K562 (cell line): ENCODE results near the gene LRRC71. TPM values are rescaled to one million over a fixed set of nuclear protein-coding genes. Genes with fewer than 3 reads are reported as not detected.

Experiments
- ATF1 ChIP-seq, 2 experiments: fragments of 450-650 bp in 1 of 2; IDR thresholded peaks; 2 replicates each; pipeline ENCODE4 v1.6.1; 2016; ENCODE audit warnings: missing compliant biosample characterization in 1 of 2, missing genetic modification characterization in 1 of 2
- CCNT2 ChIP-seq: IDR thresholded peaks from 2 replicates; pipeline ENCODE4 v1.6.1; 2011; ENCODE audit warnings: borderline replicate concordance, low read depth, mild to moderate bottlenecking, moderate library complexity, mixed read lengths, low read length; ENCODE audit not compliant: insufficient read length; ENCODE audit errors: extremely low read depth
- CHD2 ChIP-seq: IDR thresholded peaks from 2 replicates; pipeline ENCODE4 v1.6.1; 2011; ENCODE audit warnings: low read depth, low read length
- HCFC1 ChIP-seq: IDR thresholded peaks from 2 replicates; pipeline ENCODE4 v1.6.1; 2012; ENCODE audit warnings: low read depth, low read length, improper control_type of control experiment
- HDAC8 ChIP-seq: fragments of 450-650 bp; IDR thresholded peaks from 2 replicates; pipeline ENCODE4 v1.6.1; 2016; ENCODE audit warnings: mild to moderate bottlenecking, missing genetic modification characterization, moderate library complexity, missing compliant biosample characterization
- HES1 ChIP-seq: fragments of 450-650 bp; IDR thresholded peaks from 2 replicates; pipeline ENCODE4 v1.6.1; 2016; ENCODE audit warnings: low read depth, mild to moderate bottlenecking, moderate library complexity
- JUND ChIP-seq, 2 experiments: IDR thresholded peaks; 2 replicates in 1 of 2; 3 replicates in 1 of 2; pipeline ENCODE4 v1.6.1; 2011; ENCODE audit warnings: borderline replicate concordance in 2 of 2, low read depth in 2 of 2, low read length in 2 of 2, improper control_type of control experiment in 1 of 2, missing biosample characterization in 1 of 2, missing genetic modification characterization in 1 of 2, missing genetic modification reagents in 1 of 2
- MNT ChIP-seq, 2 experiments: fragments of 450-650 bp; conservative IDR thresholded peaks; 2 replicates each; pipeline ENCODE4 v1.6.1; 2017; ENCODE audit warnings: mild to moderate bottlenecking in 2 of 2, moderate library complexity in 2 of 2
- NFE2 ChIP-seq: IDR thresholded peaks from 2 replicates; pipeline ENCODE4 v1.6.1; 2014; ENCODE audit warnings: antibody characterized with exemption, low read depth
- PBX2 ChIP-seq, 2 experiments: IDR thresholded peaks in 1 of 2; conservative IDR thresholded peaks in 1 of 2; 2 replicates each; pipeline ENCODE4 v1.6.1; 2016; ENCODE audit warnings: low read depth in 2 of 2, mild to moderate bottlenecking in 1 of 2, missing compliant biosample characterization in 1 of 2, missing genetic modification characterization in 1 of 2, moderate library complexity in 1 of 2
- RAD51 ChIP-seq: fragments of 450-650 bp; IDR thresholded peaks from 2 replicates; pipeline ENCODE4 v1.7.1; 2016; ENCODE audit warnings: low read depth, mild to moderate bottlenecking, borderline replicate concordance
- RCOR1 ChIP-seq, 2 experiments: IDR thresholded peaks; 2 replicates each; pipeline ENCODE4 v1.6.1; 2012; ENCODE audit warnings: low read depth in 2 of 2, low read length in 2 of 2, borderline replicate concordance in 1 of 2, improper control_type of control experiment in 1 of 2
- SP1 ChIP-seq: sonication (generic); formaldehyde crosslinking; IDR thresholded peaks from 2 replicates; pipeline ENCODE4 v1.8.1; 2022; ENCODE audit warnings: mild to moderate bottlenecking, missing genetic modification reagents
- U2AF2 ChIP-seq: fragments of 200-400 bp; formaldehyde crosslinking; optimal IDR thresholded peaks from 2 replicates; pipeline ENCODE3; 2017; ENCODE audit warnings: low read depth, mild to moderate bottlenecking, low read length
- USF1 ChIP-seq: sonication (generic); formaldehyde crosslinking; IDR thresholded peaks from 2 replicates; pipeline ENCODE4 v1.9.0; 2022; ENCODE audit warnings: mild to moderate bottlenecking, missing genetic modification reagents
- ZBTB8A ChIP-seq: fragments of 450-650 bp; IDR thresholded peaks from 2 replicates; pipeline ENCODE4 v1.6.1; 2018; ENCODE audit warnings: mild to moderate bottlenecking, moderate library complexity; ENCODE audit not compliant: partially characterized antibody
- ZMIZ1 ChIP-seq, 2 experiments: fragments of 150-350 bp in 1 of 2; IDR thresholded peaks; 2 replicates each; pipeline ENCODE4 v1.6.1; 2012 to 2016; ENCODE audit warnings: low read depth in 2 of 2, low read length in 2 of 2, mild to moderate bottlenecking in 1 of 2, moderate library complexity in 1 of 2
- polyA plus RNA-seq, 8 experiments: library from polyadenylated mRNA; depleted of rRNA in 4 of 8; stranded (reverse) in 5 of 8; unstranded in 3 of 8; fragments of >200 nt; fragmentation: Nextera tagmentation in 2 of 8; fragmentation: Illumina TruSeq in 1 of 8; extraction: Ambion mirVana in 2 of 8; extraction: Trizol in 1 of 8; gene quantifications; 2 replicates each; pipeline versions ENCODE4 v1.2.1 to v1.2.3, GENCODE V29; 2011 to 2014; ENCODE audit warnings: inconsistent platforms in 1 of 8, missing spikeins in 1 of 8
- total RNA-seq, 7 experiments: library from RNA; depleted of rRNA in 6 of 7; stranded (reverse); fragments of >200 nt in 6 of 7; fragmentation: Illumina TruSeq in 2 of 7; extraction: Trizol in 2 of 7; gene quantifications; 2 replicates each; pipeline versions ENCODE4 v1.2.1 to v1.2.3, GENCODE V29; 2011 to 2021; ENCODE audit warnings: low replicate concordance in 1 of 7

LRRC71 gene
- total and polyA plus RNA-seq, 9 of the 15 experiments (the other 6 are each of a cell fraction or from before 2014, with no cell fraction given) = 0.06 to 1.2 (median 0.51) TPM; not detected in 1

GRCh38 chr1:156963621-156964020 lies 43.2 kb downstream of the LRRC71 start (continued):
- TF ChIP-seq U2AF2 = no peak
- TF ChIP-seq JUND (IDR thresholded peaks at IDR 0.05; ENCODE audit: borderline replicate concordance, low read depth, low read length) = no peak
- no peak for TF ChIP-seq JUND (tag; IDR thresholded peaks at IDR 0.05; ENCODE audit: borderline replicate concordance, low read depth, low read length)
- TF ChIP-seq RCOR1 (IDR thresholded peaks at IDR 0.05; ENCODE audit: borderline replicate concordance in 1 of 2, low read depth in 2 of 2, low read length in 2 of 2) = peak in 1 of 2 experiments; percentile 85; a peak in 3 of 4 replicates
- no peak for TF ChIP-seq HES1
- TF ChIP-seq HDAC8 (tag) = no peak
- TF ChIP-seq ATF1 (CRISPR knock-in tag; IDR thresholded peaks at IDR 0.05) = no peak
- no peak for TF ChIP-seq ATF1 (tag; IDR thresholded peaks at IDR 0.05)
- TF ChIP-seq PBX2 (CRISPR knock-in tag; IDR thresholded peaks at IDR 0.05; ENCODE audit: low read depth) = no peak
- no peak for TF ChIP-seq PBX2 (tag; conservative IDR thresholded peaks at IDR 0.05; ENCODE audit: low read depth)
- TF ChIP-seq USF1 (CRISPR knock-in tag) = peak; percentile 70
- no peak for TF ChIP-seq SP1
- TF ChIP-seq ZMIZ1 (IDR thresholded peaks at IDR 0.05; ENCODE audit: low read depth in 2 of 2, low read length in 2 of 2) = no peak
- TF ChIP-seq RAD51 = peak; percentile 82
- no peak for TF ChIP-seq CCNT2
- no peak for TF ChIP-seq HCFC1
- no peak for TF ChIP-seq NFE2
- no peak for TF ChIP-seq CHD2
- no peak for TF ChIP-seq ZBTB8A
- TF ChIP-seq MNT (conservative IDR thresholded peaks at IDR 0.05) = no peak
